ENCODE results near the gene GPR153. TPM values are rescaled to one million over a fixed set of nuclear protein-coding genes. Genes with fewer than 3 reads are reported as not detected.

GPR153 gene
- polyA plus RNA-seq, 1 experiment = 9.0 TPM

DNA sequence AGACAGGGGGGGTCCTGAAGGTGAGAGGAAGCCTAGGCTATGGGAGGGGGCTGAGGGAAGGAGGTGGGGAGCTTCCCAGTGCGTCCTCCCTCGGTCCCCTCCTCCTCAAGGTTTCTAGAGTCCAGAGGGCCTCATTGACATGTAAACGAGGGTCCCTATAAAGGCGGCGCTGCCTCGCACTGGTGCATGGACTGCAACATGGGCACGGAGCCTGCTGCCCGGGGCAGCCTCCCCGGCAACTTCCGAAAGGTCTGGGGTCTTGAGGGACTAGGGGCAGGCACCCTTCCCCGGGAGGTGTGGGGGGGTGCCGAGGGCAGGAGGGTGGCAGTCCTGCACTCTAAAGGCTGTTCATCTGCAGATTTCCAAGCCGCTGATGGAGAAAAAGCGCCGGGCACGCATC is 16.9 kb downstream of the GPR153 start, which contains the start of gene HES3:
Gene HES3 (plus strand): TSS at position 187 of the 400 bp plus-strand sequence. CDS start 187 bp downstream, at position 374.
- CTCF ChIA-PET = interaction anchor here (0.8 to 3.2 kb wide), 8 partner anchors 8 to 210 kb away, joined by 3 to 27 read pairs (median 5); partner anchors contain the start of genes ICMT and RNF207
- TF ChIP-seq, protein P1, sequence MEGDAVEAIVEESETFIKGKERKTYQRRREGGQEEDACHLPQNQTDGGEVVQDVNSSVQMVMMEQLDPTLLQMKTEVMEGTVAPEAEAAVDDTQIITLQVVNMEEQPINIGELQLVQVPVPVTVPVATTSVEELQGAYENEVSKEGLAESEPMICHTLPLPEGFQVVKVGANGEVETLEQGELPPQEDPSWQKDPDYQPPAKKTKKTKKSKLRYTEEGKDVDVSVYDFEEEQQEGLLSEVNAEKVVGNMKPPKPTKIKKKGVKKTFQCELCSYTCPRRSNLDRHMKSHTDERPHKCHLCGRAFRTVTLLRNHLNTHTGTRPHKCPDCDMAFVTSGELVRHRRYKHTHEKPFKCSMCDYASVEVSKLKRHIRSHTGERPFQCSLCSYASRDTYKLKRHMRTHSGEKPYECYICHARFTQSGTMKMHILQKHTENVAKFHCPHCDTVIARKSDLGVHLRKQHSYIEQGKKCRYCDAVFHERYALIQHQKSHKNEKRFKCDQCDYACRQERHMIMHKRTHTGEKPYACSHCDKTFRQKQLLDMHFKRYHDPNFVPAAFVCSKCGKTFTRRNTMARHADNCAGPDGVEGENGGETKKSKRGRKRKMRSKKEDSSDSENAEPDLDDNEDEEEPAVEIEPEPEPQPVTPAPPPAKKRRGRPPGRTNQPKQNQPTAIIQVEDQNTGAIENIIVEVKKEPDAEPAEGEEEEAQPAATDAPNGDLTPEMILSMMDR (IDR thresholded peaks at IDR 0.05; ENCODE audit: insufficient read depth, low read depth, low read length) = no peak
- POLR2A ChIA-PET = interaction anchor here (0.6 kb wide), 1 partner anchor 186 kb away, joined by 5 read pairs; no protein-coding TSS in a partner anchor
- Histone ChIP-seq H3K4me3 (ENCODE audit: low read depth, low read length) (no peak within 1 kb of the TSS), H3K27me3 (ENCODE audit: control insufficient read depth, insufficient read depth, low read length) (peaks cover 29% of the 10 kb centered on the region), H3K36me3 (ENCODE audit: control insufficient read depth, insufficient read depth, low read length) (no peaks in the 10 kb centered on the region)
- no peak for DNase-seq (ENCODE audit: low read depth)

DNA sequence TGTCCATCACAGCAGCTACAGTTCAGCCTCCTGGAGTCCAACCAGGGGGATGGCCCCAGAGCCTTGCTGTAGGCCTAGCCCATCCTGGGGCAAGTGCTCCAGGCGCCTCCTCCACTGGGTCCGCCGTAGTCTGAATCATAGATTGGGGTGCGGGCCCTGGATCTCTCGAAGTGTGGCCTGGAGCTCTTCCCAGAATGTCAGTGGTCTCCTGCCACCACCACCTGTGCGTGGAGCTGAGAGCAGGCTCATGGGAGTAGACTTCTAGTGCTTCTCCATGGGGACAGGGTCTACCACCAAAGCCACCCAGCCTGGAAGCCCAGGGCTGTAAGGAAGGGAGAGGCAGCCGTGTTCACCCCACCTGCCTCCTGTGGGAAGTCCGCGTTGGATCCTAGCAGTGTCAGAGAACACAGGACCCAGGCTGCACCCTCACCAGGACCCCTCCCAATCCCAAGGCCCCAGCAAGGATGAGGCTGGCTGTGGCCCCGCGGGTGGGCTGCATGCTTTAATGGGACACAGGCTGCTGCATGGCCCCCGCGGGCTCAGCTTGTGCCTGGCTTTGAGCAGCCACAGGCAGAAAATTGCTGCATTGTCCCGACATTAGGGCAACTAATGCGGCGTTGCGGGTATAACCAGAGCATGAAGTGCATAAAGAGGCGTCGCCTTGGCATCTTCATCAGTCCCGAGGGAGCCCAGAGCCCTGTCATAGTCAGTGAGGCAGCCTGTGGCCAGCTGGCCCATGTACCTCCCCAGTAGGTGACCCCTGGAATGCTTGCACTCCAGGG is 17.7 kb downstream of the GPR153 start:
- TF ChIP-seq, protein P1 (IDR thresholded peaks at IDR 0.05; ENCODE audit: insufficient read depth, low read depth, low read length) = no peak
- CTCF ChIA-PET = interaction anchor here (1.0 to 2.4 kb wide), 6 partner anchors 37 to 209 kb away, joined by 3 to 11 read pairs (median 8); partner anchors contain the start of gene RNF207
- Histone ChIP-seq H3K36me3 (ENCODE audit: control insufficient read depth, insufficient read depth, low read length) (no peaks in the 10 kb centered on the region), H3K27me3 (ENCODE audit: control insufficient read depth, insufficient read depth, low read length) (peaks cover 29% of the 10 kb centered on the region), H3K4me3 (ENCODE audit: low read depth, low read length) (no peak overlapping the region)
- POLR2A ChIA-PET = no interaction called here
- no peak for DNase-seq (ENCODE audit: low read depth)

DNA sequence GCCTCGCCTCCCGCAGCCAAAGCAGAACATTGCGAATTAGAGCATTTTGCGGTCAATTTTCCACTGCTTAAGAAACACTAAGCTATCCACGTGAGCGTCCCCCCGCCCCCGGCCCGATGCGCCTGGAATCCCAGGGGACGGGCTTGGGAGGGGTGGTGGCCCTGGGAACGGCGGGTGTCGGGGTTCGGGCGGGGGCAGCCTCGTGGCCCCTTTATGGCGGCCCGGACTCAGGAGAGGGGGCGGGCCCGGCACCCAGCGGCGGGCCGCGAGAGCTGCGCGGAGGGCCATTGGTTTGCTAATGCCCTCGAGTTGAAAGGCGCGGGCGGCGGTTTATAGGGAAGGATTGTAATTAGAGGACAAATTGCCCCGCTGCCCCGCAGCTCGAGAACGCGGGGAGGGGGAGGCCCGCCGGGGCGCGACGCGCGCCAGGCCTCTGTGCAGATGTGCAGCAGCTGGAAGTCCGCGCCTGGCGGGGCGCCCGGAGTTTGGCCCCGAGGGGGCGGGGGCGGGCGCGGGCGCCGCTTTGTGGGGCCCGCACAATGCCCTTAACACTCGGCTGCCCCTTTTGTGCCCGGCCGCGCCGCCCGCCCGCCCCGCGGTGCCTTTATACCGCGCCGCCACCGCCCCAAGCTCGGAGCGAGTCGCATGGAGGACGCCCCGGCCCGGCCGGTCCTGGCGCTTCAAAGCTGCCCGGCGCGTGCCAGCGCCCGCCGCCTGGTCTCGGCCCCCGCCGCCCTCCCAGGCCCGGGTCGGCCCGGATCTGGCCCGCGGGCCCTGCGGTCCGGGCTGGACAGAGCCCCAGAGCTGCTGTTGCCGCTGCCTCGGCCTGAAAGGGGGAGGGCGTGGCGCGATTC is 18.8 kb downstream of the GPR153 start:
- H3K36me3 ChIP-seq (ENCODE audit: control insufficient read depth, insufficient read depth, low read length) = no peaks in the 10 kb centered on the region
- no peak overlapping the region for H3K4me3 ChIP-seq (ENCODE audit: low read depth, low read length)
- TF ChIP-seq, protein P1 (IDR thresholded peaks at IDR 0.05; ENCODE audit: insufficient read depth, low read depth, low read length) = no peak
- H3K27me3 ChIP-seq (ENCODE audit: control insufficient read depth, insufficient read depth, low read length) = peaks cover 29% of the 10 kb centered on the region
- no peak for DNase-seq (ENCODE audit: low read depth)
- CTCF ChIA-PET = interaction anchor here (1.0 to 2.4 kb wide), 5 partner anchors 102 to 208 kb away, joined by 3 to 11 read pairs (median 8); no protein-coding TSS in a partner anchor
- POLR2A ChIA-PET = no interaction called here

DNA sequence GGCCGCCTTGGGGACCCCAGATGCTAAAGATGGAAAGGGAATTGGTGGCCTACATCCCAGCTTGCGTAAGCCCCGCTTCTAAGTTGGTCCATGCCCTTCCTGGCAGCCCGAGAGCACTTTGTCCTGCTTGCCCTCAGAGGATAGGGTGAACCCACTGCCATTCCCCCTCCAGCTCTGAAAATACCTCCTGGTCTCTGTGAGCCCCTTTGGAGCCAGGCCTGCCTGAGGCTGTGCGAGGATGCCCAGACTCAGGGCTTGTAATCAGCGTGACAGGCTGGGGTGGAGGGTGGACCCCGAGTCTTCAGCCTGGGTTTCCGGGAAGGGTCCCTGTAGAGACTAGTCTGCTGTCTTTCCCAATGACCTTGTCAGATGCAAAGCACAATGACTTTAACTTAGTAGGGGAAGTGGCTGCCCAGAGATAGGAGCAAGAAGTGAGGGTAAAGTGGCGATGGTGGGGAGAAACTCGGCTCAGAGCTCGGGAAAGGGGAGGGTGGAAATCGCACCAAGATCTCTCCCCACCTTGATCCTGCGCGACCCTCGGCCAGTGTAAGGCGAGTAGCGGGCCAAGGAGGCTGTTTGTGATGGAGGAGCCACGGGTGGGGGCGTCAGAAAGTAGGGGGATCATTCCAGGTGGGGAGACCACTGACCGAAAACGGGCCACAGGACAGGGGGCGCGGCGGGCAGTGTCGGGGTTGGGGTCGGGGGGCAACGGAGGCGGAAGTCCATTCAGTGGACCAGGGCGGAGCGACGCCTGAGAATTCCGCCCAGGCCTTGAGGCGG is 19.6 kb downstream of the GPR153 start:
- POLR2A ChIA-PET = no interaction called here
- DNase-seq (ENCODE audit: low read depth) = no peak
- H3K27me3 ChIP-seq (ENCODE audit: control insufficient read depth, insufficient read depth, low read length) = peaks cover 29% of the 10 kb centered on the region
- H3K4me3 ChIP-seq (ENCODE audit: low read depth, low read length) = no peak overlapping the region
- TF ChIP-seq, protein P1 (IDR thresholded peaks at IDR 0.05; ENCODE audit: insufficient read depth, low read depth, low read length) = no peak
- CTCF ChIA-PET = interaction anchor here (1.2 to 2.4 kb wide), 5 partner anchors 102 to 199 kb away, joined by 3 to 11 read pairs (median 8); no protein-coding TSS in a partner anchor
- no peaks in the 10 kb centered on the region for H3K36me3 ChIP-seq (ENCODE audit: control insufficient read depth, insufficient read depth, low read length)
